HG02973 (cell line): ENCODE results near the gene ANKRD66.
"Not testable (repeated sequence)": the region's sequence is repeated elsewhere in the genome, so short reads cannot be mapped to it uniquely, and the experiment has no call there.

ENCODE experiments used
- ATAC-seq: cut with Tn5 transposase; IDR thresholded peaks from one replicate; pipeline ENCODE4 v1.9.1; 2021; ENCODE audit warnings: moderate library complexity; ENCODE audit not compliant: unreplicated experiment

The ANKRD66 gene

GRCh38 chr6:46746696-46747095 is at the start of gene ANKRD66:
ANKRD66 (plus strand) TSS chr6:46746933; CDS start chr6:46751949, 5,016 bp downstream.
- no peak for ATAC-seq

GRCh38 chr6:46699970-46700369 is 46.8 kb upstream of the ANKRD66 start:
- no peak for ATAC-seq

- ATAC-seq, result no peak
These were observed 42.2 kb upstream of the ANKRD66 start for GRCh38 chr6:46704562-46704961.

GRCh38 chr6:46706464-46706863 is 40.3 kb upstream of the ANKRD66 start:
- ATAC-seq, result no peak

GRCh38 chr6:46711491-46711890 is 35.2 kb upstream of the ANKRD66 start:
- no peak for ATAC-seq

GRCh38 chr6:46715141-46715540 is 31.6 kb upstream of the ANKRD66 start:
- no peak for ATAC-seq

GRCh38 chr6:46719099-46719498 is 27.6 kb upstream of the ANKRD66 start:
- no peak for ATAC-seq

GRCh38 chr6:46720401-46720800 is 26.3 kb upstream of the ANKRD66 start:
- no peak for ATAC-seq

- no peak for ATAC-seq
These were observed 16.9 kb upstream of the ANKRD66 start for GRCh38 chr6:46729787-46730326.

- no peak for ATAC-seq
These were observed 15.7 kb upstream of the ANKRD66 start for GRCh38 chr6:46730921-46731461.

GRCh38 chr6:46733341-46733801 is 13.4 kb upstream of the ANKRD66 start:
- ATAC-seq, result no peak

- no peak for ATAC-seq
These were observed 11.6 kb upstream of the ANKRD66 start, which contains the start of gene PLA2G7 for GRCh38 chr6:46734867-46735719. PLA2G7 (minus strand) TSS chr6:46735375; CDS start chr6:46722891, 12,484 bp downstream.

- no peak for ATAC-seq
These were observed 11.1 kb upstream of the ANKRD66 start for GRCh38 chr6:46735720-46736031.

GRCh38 chr6:46736906-46737305 is 9.8 kb upstream of the ANKRD66 start:
- ATAC-seq, result no peak

GRCh38 chr6:46741482-46741881 is 5.3 kb upstream of the ANKRD66 start:
- no peak for ATAC-seq

- no peak for ATAC-seq
These were observed 4.8 kb upstream of the ANKRD66 start for GRCh38 chr6:46741910-46742309.

GRCh38 chr6:46743425-46744158 is 3.1 kb upstream of the ANKRD66 start:
- no peak for ATAC-seq

- not testable (repeated sequence) for ATAC-seq
These were observed 2.5 kb upstream of the ANKRD66 start for GRCh38 chr6:46744159-46744725.

GRCh38 chr6:46745973-46746372 is 760 bp upstream of the ANKRD66 start:
- no peak for ATAC-seq

GRCh38 chr6:46748940-46749503 is 2.3 kb downstream of the ANKRD66 start:
- ATAC-seq, result no peak

GRCh38 chr6:46749731-46750130 is 3.0 kb downstream of the ANKRD66 start:
- ATAC-seq, result no peak
